ENCODE measurements around the gene B2M.
"Not testable (repeated sequence)": the region's sequence is repeated elsewhere in the genome, so short reads cannot be mapped to it uniquely, and the experiment has no call there.

Gene B2M

DNA sequence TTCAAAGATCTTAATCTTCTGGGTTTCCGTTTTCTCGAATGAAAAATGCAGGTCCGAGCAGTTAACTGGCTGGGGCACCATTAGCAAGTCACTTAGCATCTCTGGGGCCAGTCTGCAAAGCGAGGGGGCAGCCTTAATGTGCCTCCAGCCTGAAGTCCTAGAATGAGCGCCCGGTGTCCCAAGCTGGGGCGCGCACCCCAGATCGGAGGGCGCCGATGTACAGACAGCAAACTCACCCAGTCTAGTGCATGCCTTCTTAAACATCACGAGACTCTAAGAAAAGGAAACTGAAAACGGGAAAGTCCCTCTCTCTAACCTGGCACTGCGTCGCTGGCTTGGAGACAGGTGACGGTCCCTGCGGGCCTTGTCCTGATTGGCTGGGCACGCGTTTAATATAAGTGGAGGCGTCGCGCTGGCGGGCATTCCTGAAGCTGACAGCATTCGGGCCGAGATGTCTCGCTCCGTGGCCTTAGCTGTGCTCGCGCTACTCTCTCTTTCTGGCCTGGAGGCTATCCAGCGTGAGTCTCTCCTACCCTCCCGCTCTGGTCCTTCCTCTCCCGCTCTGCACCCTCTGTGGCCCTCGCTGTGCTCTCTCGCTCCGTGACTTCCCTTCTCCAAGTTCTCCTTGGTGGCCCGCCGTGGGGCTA, at the start of gene B2M, which contains the start of gene PATL2:
Gene B2M, plus strand, starts transcription at position 422 of the 647 bp plus-strand sequence. Its CDS starts 30 bp downstream, at position 452.
Gene PATL2, minus strand, starts transcription at position 228 of the 647 bp plus-strand sequence. CDS start 34,833 bp downstream, outside the sequence.
- DNase-seq (ENCODE audit: low spot score) = peak; percentile 97

DNA sequence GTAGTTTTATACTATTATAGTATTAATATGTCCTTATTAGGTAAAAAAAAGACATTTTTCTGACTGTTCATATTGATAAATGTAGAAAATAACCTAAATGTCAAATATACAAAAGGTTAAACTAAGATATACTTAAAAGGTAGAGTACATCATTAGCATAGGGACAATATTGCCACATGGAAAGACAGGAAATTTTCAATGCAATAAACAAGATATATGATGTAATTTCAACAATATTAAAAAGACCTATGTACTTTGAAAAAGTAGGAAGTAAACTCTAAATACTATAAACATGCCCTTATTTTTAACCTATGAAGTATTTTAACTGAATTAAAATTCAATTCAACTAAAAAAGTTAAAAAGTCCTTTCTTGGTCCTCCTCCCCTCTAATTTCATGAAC, 49.7 kb upstream of the B2M start:
- DNase-seq (ENCODE audit: low spot score) = no peak

DNA sequence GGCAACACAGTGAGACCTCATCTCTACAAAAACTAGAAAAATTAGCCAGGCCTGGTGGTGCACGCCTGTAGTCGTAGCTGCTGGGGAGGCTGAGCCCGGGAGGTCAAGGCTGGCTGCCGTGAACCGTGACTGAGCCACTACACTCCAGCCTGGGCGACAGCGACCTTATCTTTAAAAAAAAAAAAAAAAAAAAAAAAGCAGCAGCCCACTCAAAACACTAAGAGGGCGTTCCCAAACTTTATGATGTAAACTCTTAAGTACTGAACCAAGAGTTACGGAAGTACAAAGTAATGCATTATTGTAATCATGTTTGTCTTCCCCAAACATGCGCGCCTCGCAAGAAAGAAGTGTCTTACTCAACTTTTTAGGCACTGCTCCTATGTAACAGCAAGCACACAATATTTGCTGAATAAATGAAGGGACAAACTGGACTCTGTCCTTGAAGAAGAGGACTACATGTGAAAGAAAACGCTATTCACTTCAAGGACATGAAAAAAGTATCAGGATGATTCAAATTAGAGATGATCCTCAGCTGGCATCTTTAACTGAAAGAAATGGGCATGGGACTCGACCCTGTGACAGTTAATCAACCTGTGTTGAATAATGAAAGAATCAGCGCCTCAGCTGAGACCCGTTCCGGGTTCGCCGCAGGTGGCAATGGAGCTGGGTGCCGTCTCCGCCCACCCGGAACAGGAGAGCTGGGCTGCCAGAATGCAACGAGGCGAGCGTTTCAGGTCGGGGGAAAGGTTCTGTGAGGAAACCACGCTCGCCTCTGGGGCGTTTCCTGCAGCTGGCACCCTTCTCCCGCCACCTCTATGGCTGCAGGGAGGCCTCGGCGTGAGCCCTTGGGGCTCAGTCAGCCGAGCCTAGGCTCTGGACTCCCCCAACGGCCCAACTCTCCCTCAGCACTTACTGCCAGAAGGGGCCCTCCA, 48.6 kb upstream of the B2M start:
- DNase-seq (ENCODE audit: low spot score) = peak; percentile 70

DNA sequence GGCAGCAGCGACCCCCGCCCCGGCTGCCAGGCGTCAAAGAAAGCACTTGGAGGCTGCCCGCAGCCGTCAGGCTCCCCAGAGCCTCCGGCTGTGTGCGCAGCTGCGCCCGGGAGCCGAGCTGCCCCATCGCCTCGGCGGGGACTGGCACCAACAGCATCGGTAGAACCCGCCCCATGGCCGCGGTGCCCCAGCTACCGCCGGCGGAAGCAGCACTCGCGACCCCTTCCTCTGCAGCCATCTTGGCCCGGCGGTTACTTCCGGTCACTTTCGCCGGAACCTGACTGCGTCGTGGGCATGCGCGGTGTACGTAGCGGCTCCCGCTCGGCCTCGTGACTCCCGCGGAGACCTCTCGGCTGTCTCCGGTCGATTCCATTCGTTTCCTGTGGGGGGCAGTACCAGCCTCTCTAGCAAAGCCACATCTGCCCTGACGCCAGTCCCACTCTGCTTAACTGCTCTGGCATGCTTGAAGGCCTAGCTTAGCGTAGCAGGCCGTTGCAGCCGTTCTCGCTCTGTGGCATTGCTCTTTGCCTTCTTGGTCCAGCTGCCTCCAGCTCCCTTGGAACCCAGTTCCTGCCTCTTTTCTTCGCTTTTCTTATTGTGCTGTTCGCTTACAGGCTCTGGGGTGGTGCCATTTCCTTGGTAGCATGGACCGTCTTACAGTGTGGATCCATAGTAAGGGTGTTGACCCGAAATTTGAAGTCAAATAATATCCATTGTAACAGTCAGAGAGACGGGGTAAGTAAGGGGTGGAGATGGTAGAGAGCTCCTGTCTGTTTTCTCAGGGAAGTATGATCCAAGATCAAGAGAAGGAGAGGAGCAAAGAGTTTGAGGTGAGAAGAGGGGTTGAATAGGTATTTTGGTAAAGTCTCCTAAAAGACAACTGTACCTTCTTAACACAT, 47.7 kb upstream of the B2M start, which contains the start of gene SPG11:
Gene SPG11, minus strand, starts transcription at position 253 of the 899 bp plus-strand sequence. Its CDS starts 15 bp downstream, at position 238.
- DNase-seq (ENCODE audit: low spot score) = peak; percentile 96

DNA sequence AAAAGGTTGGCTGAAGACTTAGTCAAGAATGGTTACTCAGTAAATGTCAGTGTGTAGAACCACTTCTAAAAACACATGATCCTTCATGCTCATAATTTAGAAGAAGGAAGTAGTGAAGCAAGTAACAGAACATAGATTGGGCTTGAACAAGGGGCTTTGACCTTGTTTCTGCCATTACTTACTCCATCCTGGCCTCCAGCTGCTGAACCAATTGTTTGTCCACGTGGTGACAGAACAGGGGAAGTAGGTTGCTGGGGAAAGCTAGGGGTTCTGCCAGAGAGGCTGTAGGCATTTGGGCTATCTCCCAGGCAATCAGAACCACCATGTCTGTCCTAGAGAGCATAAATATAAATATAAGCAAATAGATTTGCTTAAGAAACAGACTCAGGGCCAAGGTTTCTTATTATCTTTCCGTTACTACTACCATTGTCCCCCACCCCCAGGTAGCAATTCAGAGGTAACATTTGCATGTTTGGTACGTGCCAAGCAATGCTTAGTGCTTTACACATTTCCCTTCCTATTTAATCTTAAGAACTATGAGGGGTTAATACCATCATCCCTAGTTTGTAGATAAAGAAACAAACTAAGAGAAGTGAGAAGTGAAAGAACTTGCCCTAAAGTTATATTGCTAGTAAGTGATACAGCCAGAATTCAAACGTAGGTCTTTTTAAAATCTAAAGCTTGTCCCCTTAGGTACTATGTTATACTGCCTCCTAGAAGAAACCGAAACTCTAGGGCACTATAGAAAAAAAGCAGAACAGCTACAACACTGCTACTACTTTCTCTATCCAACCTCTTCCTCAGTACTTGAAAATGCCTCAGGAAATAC, 44.9 kb upstream of the B2M start:
- no peak for DNase-seq (ENCODE audit: low spot score)

DNA sequence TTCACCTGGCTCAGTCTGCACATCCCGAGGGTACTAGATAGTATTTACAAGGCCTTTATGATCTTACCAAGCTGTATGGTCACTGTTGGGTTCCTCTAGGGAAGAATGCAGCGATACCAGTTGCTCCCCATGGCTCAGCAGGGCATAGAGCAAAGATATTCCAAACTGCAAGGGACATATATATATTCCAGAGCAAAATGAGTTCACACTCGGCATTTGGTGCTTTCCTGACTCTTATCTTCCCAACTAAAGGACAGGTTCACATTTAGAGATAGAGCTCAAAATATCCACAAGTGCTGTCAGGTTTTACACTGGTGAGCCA, 44.3 kb upstream of the B2M start:
- DNase-seq (ENCODE audit: low spot score) = no peak

DNA sequence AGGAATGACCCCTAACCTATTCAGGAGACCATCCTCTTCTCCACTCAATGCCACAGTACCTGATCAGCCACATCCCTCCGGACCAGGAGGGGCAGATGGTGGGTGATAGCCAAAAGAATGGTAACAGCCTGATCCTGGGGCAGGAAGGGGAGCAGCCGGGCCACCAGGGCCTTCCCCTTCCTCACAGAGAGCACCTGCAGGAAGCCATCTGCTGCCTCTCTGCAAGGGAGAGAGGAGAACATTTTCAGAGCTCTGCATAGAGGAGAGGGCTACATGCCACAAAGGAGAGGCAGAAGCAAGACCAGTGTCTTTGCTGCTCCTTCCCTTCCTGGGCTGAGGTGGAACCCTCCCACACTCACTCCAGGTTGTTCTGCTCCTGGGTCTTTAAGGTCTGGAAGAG, 42.4 kb upstream of the B2M start:
- DNase-seq (ENCODE audit: low spot score) = no peak

DNA sequence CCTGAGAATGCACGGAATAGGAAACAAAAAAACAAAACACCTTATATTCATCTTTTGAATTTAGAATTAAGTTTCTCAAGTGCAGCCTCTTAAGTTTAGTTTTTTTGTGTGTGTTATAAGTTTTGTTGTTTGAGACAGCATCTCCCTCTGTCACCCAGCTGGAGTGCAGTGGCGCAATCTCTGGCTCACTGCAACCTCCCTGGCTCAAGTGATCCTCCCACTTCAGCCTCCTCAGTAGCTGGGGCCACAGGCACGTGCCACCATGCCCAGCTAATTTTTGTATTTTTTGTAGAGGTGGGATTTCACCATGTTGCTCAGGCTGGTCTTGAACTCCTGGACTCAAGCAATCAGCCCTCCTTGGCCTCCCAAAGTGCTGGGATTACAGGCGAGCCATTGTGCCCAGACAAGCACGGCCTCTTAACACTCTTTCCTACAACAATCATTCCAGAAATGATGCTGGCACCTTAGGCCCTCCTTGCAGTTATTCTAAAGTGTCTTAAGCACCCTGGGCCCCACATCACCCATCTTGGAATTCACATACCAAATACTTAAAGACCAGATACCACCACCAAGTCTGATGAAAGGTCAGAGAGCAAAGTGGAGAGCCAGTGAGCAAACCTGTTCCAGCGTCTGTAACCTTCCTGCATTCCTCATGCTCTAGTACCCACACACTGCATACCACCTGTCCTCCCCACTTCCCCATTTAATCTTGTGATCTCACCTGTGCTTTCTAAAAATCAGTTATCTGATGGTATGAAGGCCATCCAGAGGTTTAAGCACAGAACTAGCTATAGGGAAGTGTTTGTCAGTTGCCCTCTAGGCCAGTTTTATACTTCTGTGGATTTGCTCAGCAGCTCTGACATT, 41.0 kb upstream of the B2M start:
- DNase-seq (ENCODE audit: low spot score) = no peak

DNA sequence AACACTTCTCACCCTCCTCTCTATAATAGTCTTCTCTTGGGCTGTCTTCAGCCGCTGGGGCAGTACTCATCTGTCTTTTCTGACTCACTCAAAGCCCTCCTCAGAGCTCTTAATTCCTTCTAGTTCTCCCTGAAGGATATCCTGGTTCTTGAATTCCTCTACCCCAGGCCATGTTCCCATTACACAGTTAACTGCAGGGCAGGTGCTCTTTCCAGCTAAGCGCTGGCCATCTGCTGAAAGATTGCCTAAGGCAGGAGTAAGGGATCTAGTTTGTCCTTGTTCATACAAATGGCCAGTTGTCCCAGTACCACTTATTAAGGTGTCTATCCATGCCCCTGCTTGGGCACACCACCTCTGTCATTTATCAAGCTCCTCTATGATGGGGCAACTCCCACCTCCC, 37.7 kb upstream of the B2M start:
- DNase-seq (ENCODE audit: low spot score) = no peak

DNA sequence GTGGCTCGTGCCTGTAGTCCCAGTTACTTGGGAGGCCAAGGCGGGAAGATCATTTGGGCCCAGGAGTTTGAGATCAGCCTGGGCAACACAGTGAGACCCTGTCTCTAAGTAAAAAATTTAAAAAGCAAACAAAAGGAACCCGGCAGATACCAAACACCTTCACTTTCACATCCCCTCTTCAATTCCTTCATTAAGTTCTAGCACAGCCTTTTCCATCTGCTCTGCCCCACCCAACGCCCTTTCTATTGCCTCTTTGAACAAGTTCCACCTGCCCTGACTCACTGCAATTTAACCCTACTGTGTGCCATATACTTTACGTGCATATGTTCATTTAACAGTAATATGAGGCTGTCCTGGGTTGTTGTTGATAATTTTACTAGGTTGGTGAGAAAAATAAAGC, 35.4 kb upstream of the B2M start:
- DNase-seq (ENCODE audit: low spot score) = no peak

DNA sequence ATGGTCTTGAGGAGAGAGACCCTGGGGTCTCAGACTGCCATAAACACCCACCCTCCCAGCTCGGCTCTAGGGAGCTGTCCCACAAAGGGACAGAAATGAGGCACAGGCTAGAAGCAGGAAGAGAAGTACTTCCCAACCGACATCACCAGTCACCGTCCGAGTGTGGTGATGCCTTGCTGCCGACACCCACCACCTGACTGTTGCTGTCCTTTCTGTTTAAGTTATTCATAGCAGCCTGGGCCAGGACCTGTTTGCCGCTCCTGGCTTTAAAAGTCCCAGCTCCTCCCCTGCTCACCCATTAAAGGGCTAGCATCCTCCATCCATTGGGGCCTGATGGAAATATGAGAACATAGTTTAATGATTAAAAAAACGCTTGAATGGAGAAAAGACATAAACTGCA, 34.6 kb upstream of the B2M start:
- DNase-seq (ENCODE audit: low spot score) = no peak

DNA sequence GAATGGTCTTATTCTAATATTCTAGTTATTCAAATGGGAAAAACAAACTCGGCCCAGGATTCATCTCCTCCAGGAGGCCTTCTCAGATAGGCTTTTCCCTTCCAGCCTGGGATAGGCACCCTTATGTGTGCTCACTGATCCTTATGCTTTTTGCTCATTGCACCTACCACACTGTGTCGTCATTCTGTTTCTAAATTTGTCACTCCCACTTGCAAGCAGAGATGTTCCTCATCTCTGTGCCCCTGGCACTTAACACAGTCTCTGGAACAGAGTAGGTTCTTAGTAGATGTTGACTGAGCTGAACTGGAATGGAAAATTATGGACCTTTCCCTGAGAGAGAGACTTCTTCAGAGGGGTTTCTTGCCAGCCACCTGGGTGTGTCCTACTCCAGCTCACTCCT, 29.1 kb upstream of the B2M start:
- DNase-seq (ENCODE audit: low spot score) = no peak

DNA sequence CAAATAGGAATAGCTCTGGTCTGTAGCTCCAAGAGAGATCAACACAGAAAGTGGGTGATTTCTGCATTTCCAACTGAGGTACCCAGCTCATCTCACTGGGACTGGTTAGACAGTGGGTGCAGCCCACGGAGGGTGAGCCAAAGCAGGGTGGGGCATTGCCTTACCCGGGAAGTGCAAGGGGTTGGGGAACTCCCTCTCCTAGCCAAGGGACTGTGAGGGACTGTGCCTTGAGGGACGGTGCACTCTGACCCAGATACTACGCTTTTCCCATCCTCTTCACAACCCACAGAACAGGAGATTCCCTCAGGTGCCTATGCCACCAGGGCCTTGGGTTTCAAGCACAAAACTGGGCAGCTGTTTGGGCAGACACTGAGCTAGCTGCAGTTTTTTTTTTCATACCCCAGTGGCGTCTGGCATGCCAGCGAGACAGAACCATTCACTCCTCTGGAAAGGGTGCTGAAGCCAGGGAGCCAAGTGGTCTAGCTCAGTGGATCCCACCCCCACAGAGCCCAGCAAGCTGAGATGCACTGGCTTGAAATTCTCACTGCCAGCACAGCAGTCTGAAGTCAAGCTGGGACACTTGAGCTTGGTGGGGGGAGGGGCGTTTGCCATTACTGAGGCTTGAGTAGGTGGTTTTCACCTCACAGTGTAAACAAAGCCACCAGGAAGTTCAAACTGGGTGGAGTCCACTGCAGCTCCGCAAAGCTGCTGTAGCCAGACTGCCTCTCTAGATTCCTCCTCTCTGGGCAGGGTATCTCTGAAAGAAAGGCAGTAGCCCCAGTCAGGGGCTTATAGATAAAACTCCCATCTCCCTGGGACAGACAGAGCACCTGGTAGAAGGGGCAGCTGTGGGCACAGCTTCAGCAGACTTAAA, 28.3 kb upstream of the B2M start:
- not testable (repeated sequence) for DNase-seq (ENCODE audit: low spot score)

DNA sequence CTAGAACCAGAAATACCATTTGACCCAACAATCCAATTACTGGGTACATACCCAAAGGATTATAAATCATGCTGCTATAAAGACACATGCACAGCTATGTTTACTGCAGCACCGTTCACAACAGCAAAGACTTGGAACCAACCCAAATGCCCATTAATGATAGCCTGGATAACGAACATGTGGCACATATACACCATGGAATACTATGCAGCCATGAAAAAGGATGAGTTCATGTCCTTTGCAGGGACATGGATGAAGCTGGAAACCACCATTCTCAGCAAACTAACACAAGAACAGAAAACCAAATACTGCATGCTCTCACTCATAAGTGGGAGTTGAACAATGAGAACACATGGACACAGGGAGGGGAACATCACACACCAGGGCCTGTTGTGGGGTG, 22.0 kb upstream of the B2M start:
- not testable (repeated sequence) for DNase-seq (ENCODE audit: low spot score)

DNA sequence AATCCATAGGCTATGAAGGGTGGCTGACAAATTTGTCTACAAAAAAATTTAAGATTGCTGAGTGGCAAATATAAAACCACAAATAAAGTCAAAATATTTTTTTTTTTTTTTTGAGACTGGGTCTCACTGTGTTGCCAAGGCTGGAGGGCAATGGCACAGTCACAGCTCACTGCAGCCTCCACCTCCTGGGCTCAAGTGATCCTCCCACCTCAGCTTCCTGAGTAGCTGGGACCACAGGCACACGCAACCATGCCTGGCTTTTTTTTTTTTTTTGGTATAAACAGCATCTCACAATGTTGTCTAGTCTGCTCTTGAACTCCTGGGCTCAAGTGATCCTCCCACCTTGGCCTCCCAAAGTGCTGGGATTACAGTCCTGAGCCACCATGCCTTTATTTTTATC, 21.1 kb upstream of the B2M start:
- DNase-seq (ENCODE audit: low spot score) = not testable (repeated sequence)

DNA sequence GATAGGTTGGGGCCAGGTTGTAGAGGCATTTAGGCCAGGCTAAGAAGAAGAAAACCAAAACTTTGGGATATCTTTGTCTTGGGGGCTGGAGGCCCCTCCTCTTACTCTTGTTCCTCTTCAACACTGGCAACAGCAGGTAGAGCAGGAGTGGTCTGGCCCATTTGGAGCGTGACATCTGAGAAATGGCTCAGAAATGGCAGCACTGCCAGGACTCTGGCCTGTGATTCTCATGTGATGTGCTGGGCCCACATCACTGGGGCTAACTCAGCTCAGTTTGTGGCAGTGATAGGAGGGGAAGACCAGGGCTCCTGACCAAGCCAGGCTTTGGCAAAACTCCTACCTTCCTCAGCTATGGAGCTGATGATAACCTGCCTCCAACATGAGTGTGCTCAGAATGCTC, 18.7 kb upstream of the B2M start:
- DNase-seq (ENCODE audit: low spot score) = no peak

DNA sequence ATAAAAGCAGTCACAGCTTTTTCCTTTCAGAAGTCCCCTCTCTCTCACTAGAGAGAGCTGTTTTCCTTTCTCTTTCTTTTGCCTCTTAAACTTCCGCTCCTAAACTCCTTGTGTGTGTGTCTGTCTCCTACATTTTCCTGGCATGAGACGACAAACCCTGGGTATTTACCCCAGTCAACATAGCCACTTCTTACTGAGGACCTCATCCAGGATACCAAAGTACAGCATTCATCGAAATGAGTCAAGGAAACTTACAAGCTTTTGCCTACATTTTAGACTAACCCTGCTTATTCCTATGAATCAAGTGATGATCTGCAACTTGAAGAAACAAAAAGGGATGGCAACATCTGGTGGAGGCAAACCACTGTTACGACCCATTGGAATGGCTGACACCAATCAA, 16.9 kb upstream of the B2M start:
- no peak for DNase-seq (ENCODE audit: low spot score)

DNA sequence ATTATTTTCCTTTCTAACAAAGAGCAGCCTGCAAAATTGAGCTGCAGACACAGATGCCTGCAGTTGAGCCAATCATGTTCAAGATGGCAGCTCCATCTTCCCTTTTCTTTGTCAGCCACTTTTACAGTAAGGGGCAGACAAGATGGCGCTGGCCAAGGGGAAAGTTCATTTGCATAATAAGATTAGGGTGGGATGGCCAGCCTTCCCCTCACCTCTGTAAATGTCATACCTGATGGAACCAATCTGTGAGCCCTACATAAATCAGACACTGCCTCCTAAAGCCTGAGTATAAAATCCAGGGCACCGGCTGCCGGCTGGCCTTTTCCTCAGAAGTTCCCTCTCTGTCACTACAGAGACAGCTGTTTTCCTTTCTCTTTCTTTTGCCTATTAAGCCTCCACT, 16.0 kb upstream of the B2M start:
- DNase-seq (ENCODE audit: low spot score) = no peak

DNA sequence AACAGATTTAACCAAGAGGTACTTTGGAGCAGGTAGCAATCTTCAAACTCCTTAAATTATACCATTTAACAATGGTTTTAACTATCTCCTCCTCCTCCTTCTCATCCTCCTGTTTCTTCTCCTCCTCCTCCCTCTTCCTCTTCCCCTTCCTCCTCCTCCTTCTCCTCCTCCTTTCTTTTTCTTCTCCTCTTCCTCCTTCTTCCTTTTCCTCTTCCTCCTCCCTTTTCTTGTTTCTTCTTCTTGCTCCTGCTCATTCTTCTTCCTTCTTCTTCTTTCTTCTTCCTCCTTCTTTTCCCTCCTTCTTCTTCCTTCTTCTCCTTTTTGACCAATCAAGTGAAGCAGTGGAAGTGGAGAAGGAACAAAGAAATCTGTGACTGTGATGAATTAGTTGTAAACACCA, 14.3 kb upstream of the B2M start:
- no peak for DNase-seq (ENCODE audit: low spot score)
